ENCODE data around the gene PRKCZ. TPM values are rescaled to one million over a fixed set of nuclear protein-coding genes. Genes with fewer than 3 reads are reported as not detected.

PRKCZ gene
- total RNA-seq, 1 donor from 2014 or later, result 35.2 TPM

- DNase-seq (ENCODE audit: low spot score), result no peak
Measured at GRCh38 chr1:2024887-2025286, 25.3 kb upstream of the PRKCZ start.

- no peak for DNase-seq (ENCODE audit: low spot score)
Measured at GRCh38 chr1:2025491-2025981, 24.7 kb upstream of the PRKCZ start.

- DNase-seq (ENCODE audit: low spot score), result no peak
Measured at GRCh38 chr1:2027961-2028583, 22.1 kb upstream of the PRKCZ start.

- no peak for DNase-seq (ENCODE audit: low spot score)
Measured at GRCh38 chr1:2028870-2029560, 21.2 kb upstream of the PRKCZ start.

- DNase-seq (ENCODE audit: low spot score), result no peak
Measured at GRCh38 chr1:2029561-2029960, 20.6 kb upstream of the PRKCZ start.

- no peak for DNase-seq (ENCODE audit: low spot score)
Measured at GRCh38 chr1:2030076-2030871, 19.9 kb upstream of the PRKCZ start.

- DNase-seq (ENCODE audit: low spot score), result no peak
Measured at GRCh38 chr1:2031546-2032540, 18.4 kb upstream of the PRKCZ start.

GRCh38 chr1:2032737-2033136, 17.5 kb upstream of the PRKCZ start:
- DNase-seq (ENCODE audit: low spot score), result no peak

- no peak for DNase-seq (ENCODE audit: low spot score)
Measured at GRCh38 chr1:2033165-2033564, 17.0 kb upstream of the PRKCZ start.

- no peak for DNase-seq (ENCODE audit: low spot score)
Measured at GRCh38 chr1:2036287-2036686, 13.9 kb upstream of the PRKCZ start.

GRCh38 chr1:2037314-2037979, 12.8 kb upstream of the PRKCZ start:
- no peak for DNase-seq (ENCODE audit: low spot score)

- no peak for DNase-seq (ENCODE audit: low spot score)
Measured at GRCh38 chr1:2038229-2038628, 12.0 kb upstream of the PRKCZ start.

GRCh38 chr1:2039251-2039650, 11.0 kb upstream of the PRKCZ start:
- no peak for DNase-seq (ENCODE audit: low spot score)

- DNase-seq (ENCODE audit: low spot score), result no peak
Measured at GRCh38 chr1:2041305-2041704, 8.9 kb upstream of the PRKCZ start.

GRCh38 chr1:2041887-2042286, 8.3 kb upstream of the PRKCZ start:
- no peak for DNase-seq (ENCODE audit: low spot score)

GRCh38 chr1:2042830-2043773, 7.1 kb upstream of the PRKCZ start:
- DNase-seq (ENCODE audit: low spot score), result no peak

GRCh38 chr1:2043886-2044285, 6.3 kb upstream of the PRKCZ start:
- no peak for DNase-seq (ENCODE audit: low spot score)

GRCh38 chr1:2044510-2045319, 5.5 kb upstream of the PRKCZ start:
- peak; percentile 66 for DNase-seq (ENCODE audit: low spot score)

Data from umbilical cord (tissue), 2 donors.